GM12891 (cell line): ENCODE data around the gene CNTN4.

Experiments
- POLR2A ChIP-seq: IDR thresholded peaks from 2 replicates; pipeline ENCODE4 v1.6.1; 2011; ENCODE audit warnings: low read depth, low read length, control low read depth
- POLR2AphosphoS5 ChIP-seq: IDR thresholded peaks from 2 replicates; pipeline ENCODE4 v1.6.1; 2011; ENCODE audit warnings: low read depth, low read length, control low read depth
- POU2F2 ChIP-seq: IDR thresholded peaks from 2 replicates; pipeline ENCODE4 v1.6.1; 2011; ENCODE audit warnings: low read depth, mild to moderate bottlenecking, control low read depth, low read length, moderate library complexity
- SPI1 ChIP-seq: IDR thresholded peaks from 2 replicates; pipeline ENCODE4 v1.6.1; 2011; ENCODE audit warnings: low read depth, low read length, control low read depth
- TAF1 ChIP-seq: IDR thresholded peaks from 2 replicates; pipeline ENCODE4 v1.6.1; 2011; ENCODE audit warnings: low read depth, low read length, control low read depth

DNA sequence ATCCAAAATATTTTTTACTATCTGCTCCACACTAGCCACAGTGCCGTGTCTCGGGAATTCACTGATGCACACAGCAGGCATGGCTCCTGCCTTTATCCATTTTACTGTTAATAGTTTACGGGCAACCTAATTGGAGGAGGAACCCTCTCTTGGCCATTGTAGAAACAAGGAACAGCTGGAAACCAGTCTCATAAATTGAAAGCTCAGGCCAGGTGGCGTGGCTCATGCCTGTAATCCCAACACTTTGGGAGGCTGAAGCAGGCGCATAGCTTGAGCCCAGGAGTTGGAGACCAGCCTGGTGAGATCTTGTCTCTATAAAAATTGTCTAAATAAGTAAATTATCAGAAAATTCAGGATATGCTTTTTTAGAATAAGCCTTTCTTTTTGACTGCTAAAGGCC, 972.5 kb downstream of the CNTN4 start:
- TF ChIP-seq TAF1, result no peak
- no peak for TF ChIP-seq POLR2A
- TF ChIP-seq POLR2AphosphoS5, result no peak
- no peak for TF ChIP-seq SPI1
- TF ChIP-seq POU2F2, result no peak
